ENCODE results near the gene ZDHHC20.

The ZDHHC20 gene, protein sequence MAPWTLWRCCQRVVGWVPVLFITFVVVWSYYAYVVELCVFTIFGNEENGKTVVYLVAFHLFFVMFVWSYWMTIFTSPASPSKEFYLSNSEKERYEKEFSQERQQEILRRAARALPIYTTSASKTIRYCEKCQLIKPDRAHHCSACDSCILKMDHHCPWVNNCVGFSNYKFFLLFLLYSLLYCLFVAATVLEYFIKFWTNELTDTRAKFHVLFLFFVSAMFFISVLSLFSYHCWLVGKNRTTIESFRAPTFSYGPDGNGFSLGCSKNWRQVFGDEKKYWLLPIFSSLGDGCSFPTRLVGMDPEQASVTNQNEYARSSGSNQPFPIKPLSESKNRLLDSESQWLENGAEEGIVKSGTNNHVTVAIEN

GRCh38 chr13:21458813-21459701 lies at the start of gene ZDHHC20:
Gene ZDHHC20, minus strand, starts transcription at chr13:21459303. Its CDS starts 132 bp downstream, at chr13:21459171.
- DNase-seq, result no peak

DNA sequence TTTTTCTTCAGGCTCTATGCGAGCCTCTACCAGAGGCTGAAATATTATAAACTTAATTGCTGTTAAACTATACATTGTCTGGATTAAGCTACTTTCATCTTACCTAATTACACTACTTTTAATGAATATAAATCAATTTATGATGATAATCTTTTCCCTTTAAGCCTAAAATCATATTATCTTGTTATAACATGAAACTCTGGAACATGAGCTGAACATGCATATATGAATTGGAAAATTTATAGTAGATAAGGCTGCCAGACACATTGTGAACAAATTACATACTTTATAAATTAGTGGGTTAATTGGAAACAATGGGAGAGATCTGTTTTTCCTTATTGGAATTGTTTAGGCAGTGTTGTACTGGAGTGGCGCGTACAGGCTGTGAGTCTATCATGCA lies 45.3 kb upstream of the ZDHHC20 start:
- no peak for DNase-seq

GRCh38 chr13:21501686-21502085 lies 42.6 kb upstream of the ZDHHC20 start:
- DNase-seq, result no peak

DNA sequence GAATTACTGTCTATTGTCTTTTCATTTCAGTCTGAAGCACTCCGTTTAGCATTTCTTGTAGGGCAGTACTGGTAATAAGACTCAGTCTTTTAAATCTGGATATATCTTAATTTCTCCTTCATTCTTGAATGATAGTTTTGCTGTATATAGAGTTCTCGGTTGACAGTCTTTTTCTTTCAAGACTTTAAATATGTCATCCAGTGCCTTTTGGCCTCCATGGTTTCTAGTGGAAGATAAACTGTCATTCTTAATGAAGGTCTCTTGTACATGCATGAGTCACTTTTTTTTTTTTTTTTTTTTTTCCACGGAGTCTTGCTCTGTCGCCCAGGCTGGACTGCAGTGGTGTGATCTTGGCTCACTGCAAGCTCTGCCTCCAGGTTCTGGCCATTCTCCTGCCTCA lies 27.2 kb upstream of the ZDHHC20 start:
- DNase-seq, result no peak

GRCh38 chr13:21483748-21484147 lies 24.6 kb upstream of the ZDHHC20 start:
- DNase-seq, result no peak

- no peak for DNase-seq
These were observed 22.3 kb upstream of the ZDHHC20 start for GRCh38 chr13:21481359-21481758.

GRCh38 chr13:21478881-21479808 lies 20.0 kb upstream of the ZDHHC20 start:
- no peak for DNase-seq

DNA sequence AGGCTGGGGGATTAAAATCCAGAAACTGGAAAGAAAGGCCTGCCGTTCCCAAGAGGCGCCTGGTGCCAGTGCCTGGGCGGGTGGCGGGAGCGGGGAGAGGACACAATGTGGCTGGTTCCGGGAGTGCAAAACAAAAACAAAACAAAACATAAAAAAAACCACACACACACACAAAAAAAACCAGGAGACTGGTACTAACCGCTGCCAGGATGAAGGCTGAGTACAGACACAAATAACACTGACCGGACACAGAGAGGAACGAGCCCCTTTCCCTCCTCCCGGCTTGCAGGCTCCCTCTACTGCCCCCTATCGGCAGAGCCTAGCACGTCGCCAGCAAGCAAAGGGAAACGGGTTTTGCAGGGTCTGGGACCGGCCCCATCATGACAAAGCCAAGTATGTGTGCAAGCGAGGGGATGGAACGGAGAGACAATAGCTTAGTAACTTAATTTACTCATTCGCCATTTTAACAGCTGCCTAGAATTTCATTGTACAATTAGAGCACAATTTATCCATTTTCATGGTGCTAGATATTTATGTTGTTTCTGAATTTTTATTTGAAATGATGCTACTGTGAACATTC lies 17.9 kb upstream of the ZDHHC20 start:
- DNase-seq, result no peak

DNA sequence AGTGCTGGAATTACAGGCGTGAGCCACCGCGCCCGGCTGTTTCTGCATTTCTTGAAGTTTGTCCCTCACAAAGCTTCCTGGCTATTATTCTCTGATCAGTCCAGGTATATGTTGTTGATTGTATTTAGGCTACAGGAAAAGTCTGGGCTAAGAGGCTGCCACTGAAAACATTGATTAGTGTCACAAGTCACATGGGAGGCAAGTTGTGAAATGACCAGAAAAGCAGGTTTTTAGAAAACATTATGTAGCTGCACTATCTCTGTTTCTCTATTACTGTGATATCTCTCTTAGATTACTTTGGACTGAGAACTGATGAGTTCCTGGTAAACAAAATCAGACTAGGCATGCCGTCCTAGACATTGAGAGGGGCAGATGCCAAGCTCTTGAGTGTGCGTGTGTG lies 16.0 kb upstream of the ZDHHC20 start:
- DNase-seq, result no peak

DNA sequence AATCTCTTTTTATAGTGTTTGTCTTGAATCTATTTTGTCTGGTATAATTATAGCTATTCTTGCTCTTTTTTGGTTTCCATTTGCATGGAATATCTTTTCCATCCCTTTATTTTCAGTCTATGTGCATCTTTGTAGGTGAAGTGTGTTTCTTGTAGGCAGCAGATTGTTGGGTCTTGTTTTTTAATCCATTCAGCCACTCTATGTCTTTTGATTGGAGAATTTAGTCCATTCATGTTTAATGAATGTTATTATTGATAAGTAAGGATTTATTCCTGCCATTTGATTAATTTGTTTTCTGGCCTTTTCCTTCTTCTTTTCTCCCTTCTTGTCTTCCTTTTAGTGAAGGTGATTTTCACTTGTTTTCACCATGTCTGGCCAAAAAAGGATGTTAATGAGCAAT lies 11.7 kb upstream of the ZDHHC20 start:
- no peak for DNase-seq

DNA sequence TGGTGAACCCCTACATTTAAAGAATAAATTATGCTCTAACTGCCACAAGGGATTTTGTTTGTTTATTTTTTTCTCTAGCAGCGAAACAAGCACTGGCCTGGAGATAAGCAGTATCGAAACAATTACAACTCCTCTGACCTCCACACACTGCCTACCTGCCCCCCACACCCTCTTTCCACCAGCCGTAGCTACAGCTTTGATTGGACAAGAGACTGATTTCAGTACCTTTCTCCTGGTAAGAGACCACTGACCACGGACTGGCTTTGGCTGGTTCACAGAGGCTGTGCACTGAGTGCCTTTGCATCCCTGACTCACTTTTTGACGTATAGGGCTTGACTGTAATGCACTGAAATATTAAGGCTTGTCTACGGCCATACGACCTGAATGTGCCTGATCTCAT lies 7.4 kb upstream of the ZDHHC20 start:
- no peak for DNase-seq

- DNase-seq, result no peak
These were observed 6.6 kb upstream of the ZDHHC20 start for GRCh38 chr13:21465710-21466160.

GRCh38 chr13:21463424-21463823 lies 4.3 kb upstream of the ZDHHC20 start:
- DNase-seq, result no peak

DNA sequence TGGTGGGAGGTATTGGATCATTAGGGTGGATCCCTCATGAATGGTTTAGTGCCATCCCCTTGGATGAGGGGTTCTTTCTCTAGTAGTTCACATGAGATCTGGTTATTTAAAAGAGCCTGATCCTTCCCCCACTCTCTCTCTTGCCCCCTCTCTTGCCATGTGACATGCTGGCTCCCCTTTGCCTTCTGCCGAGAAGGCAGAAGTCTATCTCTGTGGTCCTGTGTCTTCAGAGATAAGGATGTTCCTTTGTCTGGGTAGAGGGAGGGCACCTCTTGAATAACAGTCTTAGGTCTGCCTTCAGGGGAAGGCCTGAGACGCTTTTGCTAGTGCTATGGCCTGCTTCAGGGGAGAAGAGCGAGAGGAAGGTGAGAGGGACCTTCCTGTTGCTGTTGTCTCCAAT lies 2.0 kb upstream of the ZDHHC20 start:
- DNase-seq, result no peak

- no peak for DNase-seq
These were observed 671 bp downstream of the ZDHHC20 start for GRCh38 chr13:21458451-21458812.

- no peak for DNase-seq
These were observed 5.6 kb downstream of the ZDHHC20 start for GRCh38 chr13:21453387-21454081.

DNA sequence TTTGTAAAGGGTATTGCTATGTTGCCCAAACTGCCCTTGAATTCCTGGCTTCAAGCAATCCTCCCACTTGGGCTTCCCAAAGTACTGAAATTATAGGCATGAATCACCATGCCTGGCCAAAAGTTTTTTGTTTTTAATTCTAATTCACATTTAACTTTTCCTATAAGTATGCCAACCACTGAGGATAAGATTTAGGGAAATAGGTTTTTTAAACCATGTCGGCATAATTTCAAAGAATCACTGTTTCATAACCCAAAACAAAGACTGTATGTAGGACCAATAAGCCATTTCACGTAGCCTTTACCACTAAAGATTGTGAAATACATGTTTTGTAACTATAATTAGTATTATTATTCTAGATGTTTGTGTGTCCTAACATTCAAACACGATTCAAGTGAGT lies 8.2 kb downstream of the ZDHHC20 start:
- no peak for DNase-seq

DNA sequence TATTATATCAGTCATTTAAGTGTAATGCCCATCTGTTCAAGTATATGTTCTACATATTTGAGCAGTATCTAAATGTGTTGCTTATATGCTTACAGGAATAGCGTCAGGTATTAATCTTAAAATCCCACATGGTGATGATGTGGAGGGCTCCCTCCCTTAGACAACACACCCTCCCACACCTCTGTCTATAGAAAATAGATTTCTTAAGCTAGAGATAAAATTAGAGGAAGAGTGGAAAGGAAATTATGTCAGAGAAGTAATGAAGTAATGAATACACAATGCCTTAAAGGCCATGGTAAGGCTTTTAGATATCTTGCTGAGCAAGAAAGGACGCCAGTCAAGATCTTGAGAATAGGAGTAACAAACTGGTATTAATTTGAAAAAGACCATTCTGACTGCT lies 12.4 kb downstream of the ZDHHC20 start:
- no peak for DNase-seq

DNA sequence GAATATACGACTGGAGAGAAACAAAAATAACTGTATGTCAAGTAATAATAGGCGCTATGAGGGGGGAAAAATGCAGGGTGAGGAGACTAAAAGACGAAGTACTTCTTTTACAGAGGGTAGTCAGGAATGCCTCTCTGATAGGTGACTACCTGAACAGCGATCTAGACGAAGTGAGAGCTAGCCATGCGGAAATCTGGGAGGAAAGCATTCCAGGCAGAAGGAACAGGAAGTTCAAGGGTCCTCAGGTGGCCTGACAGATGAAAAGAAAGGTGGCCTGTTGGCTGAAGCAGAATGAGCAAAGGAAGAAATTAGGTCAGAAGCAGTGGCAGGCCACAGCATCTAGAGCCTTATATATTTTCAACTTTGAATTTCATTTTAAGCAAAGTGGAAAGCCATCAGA lies 13.3 kb downstream of the ZDHHC20 start:
- no peak for DNase-seq

- no peak for DNase-seq
These were observed 15.9 kb downstream of the ZDHHC20 start for GRCh38 chr13:21443171-21443570.

DNA sequence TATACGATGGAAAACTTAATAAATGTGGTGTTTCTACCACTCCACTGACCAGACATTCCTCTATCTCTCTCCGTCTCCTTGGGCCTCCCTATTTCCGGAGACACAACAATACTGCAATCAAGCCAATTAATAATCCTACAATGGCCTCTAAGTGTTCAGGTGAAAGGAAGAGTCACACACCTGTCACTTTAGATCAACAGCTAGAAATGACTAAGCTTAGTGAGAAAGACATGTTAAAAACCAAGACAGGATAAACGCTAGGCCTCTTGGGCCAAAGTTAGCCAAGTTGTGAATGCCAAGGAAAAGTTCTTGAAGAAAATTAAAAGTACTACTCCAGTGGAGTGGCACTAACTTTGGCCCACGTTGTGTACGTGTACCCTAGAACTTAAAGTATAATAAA lies 22.5 kb downstream of the ZDHHC20 start:
- DNase-seq, result no peak

- DNase-seq, result no peak
These were observed 23.4 kb downstream of the ZDHHC20 start for GRCh38 chr13:21435687-21436151.
